ENCODE data around the gene LTA.

DNA sequence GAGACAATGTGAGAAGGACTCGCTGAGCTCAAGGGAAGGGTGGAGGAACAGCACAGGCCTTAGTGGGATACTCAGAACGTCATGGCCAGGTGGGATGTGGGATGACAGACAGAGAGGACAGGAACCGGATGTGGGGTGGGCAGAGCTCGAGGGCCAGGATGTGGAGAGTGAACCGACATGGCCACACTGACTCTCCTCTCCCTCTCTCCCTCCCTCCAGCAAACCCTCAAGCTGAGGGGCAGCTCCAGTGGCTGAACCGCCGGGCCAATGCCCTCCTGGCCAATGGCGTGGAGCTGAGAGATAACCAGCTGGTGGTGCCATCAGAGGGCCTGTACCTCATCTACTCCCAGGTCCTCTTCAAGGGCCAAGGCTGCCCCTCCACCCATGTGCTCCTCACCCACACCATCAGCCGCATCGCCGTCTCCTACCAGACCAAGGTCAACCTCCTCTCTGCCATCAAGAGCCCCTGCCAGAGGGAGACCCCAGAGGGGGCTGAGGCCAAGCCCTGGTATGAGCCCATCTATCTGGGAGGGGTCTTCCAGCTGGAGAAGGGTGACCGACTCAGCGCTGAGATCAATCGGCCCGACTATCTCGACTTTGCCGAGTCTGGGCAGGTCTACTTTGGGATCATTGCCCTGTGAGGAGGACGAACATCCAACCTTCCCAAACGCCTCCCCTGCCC is 4.9 kb downstream of the LTA start:
- TF ChIP-seq, protein P1, sequence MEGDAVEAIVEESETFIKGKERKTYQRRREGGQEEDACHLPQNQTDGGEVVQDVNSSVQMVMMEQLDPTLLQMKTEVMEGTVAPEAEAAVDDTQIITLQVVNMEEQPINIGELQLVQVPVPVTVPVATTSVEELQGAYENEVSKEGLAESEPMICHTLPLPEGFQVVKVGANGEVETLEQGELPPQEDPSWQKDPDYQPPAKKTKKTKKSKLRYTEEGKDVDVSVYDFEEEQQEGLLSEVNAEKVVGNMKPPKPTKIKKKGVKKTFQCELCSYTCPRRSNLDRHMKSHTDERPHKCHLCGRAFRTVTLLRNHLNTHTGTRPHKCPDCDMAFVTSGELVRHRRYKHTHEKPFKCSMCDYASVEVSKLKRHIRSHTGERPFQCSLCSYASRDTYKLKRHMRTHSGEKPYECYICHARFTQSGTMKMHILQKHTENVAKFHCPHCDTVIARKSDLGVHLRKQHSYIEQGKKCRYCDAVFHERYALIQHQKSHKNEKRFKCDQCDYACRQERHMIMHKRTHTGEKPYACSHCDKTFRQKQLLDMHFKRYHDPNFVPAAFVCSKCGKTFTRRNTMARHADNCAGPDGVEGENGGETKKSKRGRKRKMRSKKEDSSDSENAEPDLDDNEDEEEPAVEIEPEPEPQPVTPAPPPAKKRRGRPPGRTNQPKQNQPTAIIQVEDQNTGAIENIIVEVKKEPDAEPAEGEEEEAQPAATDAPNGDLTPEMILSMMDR (IDR thresholded peaks at IDR 0.05 in 8 of 11, conservative IDR thresholded peaks at IDR 0.05 in 3 of 11): no peak
- no peak for TF ChIP-seq POLR2A (IDR thresholded peaks at IDR 0.05)

Measured in spleen (tissue), 7 donors.